Activated CD4-positive, alpha-beta T cell treated with anti-CD3 and anti-CD28 coated beads, Interleukin-2, Interleukin-6, amounts not matched to agents 100 ng/mL and 50 ng/mL, durations not matched to agents 16 hours and 8 hours (primary cell): Measurements from ENCODE around the gene KLHL17.
A peak's percentile ranks its signal among the peaks of the same experiment; 100 is the strongest.

Experiments used
- DNase-seq: peaks from one replicate; pipeline ENCODE4 v3.0.0-alpha.2; 2020

Gene KLHL17

DNA sequence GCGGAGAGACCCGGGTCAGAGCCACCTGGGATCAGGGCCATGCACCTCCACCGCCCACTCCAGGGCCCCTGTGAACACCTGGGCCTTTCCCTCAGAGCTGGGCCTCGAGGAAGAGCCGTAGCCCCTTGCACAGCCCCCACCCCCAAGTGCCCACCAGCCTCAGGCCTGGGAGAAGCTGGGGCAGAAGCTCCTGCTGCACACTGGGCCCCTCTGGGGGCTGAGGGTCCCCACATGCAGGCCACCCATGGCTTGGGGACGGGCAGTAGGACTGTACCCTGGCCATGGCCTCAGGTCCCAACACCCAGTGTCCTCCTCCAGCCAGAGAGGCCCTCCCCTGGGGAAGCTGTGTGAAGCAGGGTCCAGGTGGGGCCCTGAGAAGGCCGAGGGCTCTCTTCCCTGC lies 7.8 kb upstream of the KLHL17 start:
- no peak for DNase-seq

DNA sequence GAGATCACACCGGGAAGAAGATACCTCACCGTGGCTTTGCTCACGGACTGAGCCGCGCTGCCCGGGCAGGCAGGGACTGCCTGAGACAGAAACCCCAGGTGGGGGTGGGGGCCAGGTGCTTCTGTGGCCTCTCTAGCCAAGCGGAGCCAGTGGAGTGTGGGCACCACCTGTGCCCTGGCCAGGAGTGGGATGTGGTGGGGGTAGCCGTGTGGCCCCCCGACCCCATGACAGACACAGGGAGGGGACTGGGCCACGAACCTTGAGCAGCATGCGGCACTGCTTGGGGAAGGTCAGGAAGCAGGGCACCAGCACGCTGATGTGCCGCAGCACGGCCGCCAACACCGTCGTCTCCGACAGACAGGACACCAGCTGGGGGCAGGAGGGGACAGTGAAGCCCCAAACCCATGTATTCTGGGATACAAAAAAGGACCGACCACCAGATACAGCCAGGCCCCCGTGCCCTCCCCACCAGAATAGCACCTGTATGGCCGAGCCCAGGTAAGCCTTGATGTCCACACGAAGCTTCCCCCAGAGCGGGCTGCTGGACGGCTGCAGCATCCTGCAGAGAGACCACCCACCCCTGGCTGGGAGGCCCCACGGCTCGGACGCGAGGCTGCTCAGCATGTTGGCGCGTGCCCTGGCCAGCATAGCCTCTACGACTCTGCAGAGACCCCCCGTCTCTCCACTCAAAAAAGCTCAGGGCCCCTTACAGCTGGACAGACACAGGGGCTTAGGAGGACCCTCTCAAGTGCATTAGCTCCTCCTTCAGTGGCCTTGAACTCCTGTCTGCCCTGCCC lies 6.7 kb upstream of the KLHL17 start:
- DNase-seq, result no peak

DNA sequence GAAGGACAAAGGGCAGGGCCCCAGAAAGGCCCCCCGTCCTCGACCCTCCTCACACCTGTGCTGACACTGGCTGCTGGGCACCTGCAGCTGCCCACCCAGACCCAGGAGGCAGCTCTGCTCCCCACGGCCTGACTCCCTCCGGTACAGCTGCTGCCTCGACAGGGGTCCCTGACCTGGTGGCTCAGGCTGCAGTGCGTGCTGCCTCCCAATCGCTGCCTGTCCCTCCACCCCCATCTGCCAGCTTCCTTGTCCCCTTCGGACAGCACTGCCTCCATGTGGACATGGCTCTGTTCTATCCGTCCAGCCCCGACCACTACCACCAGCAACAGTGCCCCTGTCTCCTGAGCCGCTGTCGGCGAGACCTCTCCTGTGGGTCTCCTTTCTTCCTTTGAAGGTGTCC lies 5.5 kb upstream of the KLHL17 start:
- DNase-seq, result no peak

DNA sequence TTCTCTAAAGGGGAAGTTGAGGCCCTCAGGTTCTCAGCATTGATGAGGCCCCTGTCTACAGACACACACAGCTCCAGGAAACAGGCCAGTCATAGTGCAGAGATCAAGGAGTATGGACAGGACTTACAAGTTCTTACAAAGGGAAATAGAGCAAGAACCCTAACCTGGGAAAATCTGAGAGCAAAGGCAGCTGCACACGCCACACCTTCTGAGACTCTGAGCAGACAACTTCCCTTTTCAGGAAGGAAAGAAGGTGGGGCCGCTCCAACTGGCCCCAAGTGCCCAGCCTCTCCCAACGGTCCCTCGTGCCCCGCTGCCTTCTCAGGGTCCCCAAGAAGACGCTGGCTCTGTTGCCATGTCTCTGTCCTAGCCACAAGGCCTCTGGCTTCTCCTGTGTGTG lies 4.9 kb upstream of the KLHL17 start:
- DNase-seq, result no peak

DNA sequence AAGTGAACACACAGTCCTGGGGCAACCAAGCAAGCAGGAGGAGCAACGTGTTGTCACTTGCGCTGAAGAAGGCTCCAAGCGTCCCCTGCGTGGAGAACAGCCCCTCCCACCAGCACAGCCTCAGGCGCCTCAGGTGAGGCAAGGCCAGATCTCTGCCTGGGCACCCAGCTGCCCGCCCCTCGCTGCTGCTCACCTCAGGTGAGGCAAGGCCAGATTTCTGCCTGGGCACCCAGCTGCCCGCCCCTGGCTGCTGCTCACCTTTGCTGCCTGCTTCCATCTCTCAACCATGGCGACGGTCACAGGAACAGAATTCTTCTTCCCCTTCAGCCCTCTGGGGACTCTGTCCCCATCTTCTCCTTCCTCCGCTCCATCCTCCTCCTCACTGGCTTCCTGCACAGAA lies 3.7 kb upstream of the KLHL17 start:
- no peak for DNase-seq

DNA sequence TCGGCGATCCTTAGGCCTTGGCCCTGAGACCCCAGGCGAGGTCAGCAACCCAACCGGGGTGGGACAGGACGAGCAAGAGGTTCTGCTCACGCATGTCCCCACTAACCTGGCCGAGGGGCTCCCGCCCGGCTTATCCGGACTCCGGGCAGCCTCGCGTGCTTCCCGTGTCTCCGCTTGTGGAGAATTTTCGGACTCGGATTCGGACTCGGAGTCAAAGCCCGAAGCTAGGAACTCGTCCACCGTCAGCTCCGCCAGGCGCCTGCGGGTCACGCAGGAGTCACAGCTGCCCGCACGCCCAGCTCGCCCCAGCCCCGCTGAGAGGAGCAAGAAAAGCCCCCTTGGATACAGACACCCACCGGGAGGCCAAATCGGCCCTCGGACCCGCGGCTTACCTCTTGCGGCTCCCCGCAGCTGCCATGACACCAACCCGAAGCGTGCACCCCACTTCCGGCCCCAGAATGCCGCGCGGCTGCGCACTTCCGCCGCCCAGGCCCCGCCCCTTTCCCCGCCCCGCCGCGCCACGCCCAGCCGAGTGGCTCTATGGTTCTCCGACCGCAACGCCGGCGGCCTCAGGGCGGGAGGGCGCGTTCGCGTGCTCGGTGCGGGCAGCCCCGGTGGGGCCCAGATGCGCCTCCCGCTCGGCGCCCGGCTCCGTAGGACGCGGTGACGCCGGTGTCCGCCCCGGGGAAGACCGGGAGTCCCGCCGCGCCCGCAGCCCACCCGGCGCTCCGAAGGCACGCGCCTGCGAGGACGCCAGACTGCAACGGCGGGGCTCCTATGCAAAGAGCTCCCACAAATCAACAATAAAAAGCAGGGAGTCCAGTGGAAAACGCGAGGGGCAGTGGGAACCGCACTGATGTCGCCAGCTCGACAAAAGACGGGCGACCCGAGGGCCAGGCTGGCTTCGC lies 1.3 kb upstream of the KLHL17 start, which contains the start of gene NOC2L:
Gene NOC2L (minus strand): TSS at position 434 of the 908 bp plus-strand sequence. CDS start 16 bp downstream, at position 418.
- DNase-seq, result peak; percentile 98

DNA sequence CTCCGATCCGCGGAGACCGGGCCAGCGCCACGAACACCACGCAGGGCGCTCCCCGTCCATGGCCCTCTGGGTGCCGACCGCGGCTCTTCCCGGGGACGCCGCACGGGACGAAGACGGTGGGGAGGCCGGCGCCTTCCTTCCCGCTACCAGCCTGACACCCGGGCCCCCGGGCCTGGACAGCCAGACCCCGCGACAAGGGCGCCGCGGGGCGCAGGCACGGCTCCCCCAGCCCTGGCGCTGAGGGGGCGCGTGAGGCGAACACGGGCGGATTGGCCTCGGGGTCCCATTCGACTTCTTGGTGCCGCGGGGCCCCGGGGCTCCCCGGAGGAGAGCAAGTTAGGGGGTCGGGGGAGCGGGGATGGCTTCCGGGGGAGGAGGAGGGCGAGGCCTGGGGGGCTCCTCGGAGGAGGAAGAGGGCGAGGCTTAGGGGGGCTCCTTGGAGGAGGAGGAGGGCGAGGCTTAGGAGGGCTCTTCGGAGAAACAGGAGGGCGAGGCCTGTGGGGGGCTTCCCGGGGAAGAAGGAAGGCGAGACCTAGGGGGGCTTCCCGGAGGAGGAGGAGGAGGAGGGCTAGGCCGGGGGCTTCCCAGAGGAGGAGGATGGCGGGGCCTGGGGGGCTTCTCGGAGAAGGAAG lies 537 bp upstream of the KLHL17 start:
- no peak for DNase-seq

DNA sequence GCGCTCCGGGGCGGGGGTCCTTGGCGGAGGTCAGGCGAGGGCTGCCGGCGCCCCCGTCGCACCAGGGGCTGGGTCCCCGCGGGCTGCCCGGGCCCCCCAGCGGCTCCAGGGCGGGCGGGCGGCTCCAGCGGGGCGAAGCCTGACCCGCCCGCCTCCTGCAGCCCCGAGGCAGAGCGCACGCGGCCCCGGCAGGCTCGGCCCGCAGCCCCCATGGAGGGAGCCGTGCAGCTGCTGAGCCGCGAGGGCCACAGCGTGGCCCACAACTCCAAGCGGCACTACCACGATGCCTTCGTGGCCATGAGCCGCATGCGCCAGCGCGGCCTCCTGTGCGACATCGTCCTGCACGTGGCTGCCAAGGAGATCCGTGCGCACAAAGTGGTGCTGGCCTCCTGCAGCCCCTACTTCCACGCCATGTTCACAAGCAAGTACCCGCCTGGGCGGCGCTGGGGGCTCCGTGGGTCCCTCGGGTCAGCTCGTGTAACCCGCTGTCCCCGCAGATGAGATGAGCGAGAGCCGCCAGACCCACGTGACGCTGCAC lies 817 bp downstream of the KLHL17 start:
- no peak for DNase-seq

DNA sequence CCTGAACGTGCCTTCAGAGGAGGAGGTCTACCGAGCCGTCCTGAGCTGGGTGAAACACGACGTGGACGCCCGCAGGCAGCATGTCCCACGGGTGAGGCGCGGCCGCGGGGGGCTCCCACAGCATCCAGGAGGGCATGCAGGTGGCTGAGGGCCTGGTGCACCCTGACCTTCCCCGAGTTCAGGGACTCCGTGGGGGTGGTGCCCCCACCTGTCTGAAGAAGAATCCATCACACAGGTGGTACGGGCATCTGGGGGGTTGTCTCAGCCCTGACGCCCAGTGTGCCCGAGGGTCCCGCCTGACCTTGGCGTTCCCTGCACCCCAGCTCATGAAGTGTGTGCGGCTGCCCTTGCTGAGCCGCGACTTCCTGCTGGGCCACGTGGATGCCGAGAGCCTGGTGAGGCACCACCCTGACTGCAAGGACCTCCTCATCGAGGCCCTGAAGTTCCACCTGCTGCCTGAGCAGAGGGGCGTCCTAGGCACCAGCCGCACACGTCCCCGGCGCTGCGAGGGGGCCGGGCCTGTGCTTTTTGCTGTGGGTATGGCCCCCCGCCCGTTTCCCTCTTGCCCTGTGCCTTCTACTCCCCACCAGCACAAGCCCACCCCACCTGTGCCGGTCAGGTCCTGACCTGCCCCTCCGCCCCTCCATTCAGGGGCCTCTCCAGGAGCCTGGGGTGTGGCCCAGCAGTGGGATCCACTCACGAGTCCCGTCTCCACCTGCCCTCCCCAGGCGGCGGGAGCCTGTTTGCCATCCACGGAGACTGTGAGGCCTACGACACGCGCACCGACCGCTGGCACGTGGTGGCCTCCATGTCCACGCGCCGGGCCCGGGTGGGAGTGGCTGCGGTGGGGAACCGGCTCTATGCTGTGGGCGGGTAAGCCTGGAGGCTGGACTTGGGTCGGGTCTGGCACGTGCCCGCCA lies 2.3 kb downstream of the KLHL17 start:
- no peak for DNase-seq

DNA sequence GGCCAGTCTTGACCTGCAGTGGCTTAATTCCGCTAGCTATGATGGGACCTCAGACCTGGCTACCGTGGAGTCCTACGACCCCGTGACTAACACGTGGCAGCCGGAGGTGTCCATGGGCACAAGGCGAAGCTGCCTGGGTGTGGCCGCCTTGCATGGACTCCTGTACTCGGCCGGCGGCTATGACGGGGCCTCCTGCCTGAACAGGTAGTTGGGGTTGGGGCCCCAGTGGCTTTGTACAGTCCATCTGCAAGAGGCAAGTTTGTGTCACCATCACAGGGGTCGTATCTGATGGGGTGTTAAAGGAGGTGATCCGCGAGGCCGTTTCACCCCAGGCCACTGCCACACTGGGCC lies 2.9 kb downstream of the KLHL17 start:
- DNase-seq, result no peak

DNA sequence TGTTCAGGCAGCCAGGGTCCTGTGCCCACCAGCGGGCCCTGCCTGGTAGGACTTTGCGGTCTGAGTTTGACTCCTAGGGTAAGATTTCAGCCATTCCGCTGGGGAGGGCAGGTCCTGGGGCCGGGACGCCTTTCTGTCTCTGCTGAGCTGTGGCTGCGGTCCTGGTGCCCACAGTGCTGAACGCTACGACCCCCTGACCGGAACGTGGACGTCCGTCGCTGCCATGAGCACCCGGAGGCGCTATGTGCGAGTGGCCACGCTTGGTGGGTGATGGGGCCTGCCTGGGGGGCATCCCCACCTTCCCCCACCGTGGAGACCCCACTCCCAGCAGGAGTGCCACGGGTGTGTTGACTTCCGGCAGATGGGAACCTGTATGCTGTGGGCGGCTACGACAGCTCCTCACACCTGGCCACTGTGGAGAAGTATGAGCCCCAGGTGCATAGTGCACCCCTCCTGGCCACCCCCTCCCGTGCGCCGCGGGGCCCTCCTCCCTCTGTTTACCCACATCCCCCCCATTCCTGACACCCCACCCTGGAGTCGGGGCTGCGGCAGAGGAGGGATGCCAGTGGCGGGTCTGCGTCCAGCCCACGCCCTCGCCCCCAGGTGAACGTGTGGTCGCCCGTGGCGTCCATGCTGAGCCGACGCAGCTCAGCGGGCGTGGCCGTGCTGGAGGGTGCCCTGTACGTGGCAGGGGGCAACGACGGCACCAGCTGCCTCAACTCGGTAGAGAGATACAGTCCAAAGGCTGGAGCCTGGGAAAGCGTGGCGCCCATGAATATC lies 3.6 kb downstream of the KLHL17 start:
- DNase-seq, result no peak

DNA sequence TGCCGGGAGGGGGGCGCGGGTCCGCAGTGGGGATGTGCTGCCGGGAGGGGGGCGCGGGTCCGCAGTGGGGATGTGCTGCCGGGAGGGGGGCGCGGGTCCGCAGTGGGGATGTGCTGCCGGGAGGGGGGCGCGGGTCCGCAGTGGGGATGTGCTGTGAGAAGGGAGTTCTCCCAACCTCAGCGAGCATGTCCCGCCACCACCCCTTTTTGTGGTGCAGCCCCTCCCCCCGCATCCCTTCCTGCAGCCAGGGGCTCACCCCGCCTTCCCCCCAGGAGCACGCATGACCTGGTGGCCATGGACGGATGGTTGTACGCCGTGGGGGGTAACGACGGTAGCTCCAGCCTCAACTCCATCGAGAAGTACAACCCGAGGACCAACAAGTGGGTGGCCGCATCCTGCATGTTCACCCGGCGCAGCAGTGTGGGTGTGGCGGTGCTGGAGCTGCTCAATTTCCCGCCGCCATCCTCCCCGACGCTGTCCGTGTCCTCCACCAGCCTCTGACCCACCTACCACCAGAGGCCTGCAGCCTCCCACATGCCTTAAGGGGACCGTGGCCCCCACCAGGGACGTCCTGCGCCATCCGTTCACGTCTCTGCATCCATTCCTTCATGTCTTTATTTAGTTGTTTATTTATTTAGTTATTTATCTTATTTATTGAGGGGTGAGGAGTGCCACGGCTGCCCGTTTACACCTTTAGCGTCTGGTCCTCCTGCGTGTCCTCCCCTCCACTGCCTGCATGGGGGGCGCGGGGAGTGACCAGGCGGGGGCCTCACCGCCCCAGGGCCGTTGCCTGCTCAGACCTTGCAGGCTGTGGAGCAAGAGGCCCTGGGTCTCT lies 4.5 kb downstream of the KLHL17 start:
- no peak for DNase-seq

DNA sequence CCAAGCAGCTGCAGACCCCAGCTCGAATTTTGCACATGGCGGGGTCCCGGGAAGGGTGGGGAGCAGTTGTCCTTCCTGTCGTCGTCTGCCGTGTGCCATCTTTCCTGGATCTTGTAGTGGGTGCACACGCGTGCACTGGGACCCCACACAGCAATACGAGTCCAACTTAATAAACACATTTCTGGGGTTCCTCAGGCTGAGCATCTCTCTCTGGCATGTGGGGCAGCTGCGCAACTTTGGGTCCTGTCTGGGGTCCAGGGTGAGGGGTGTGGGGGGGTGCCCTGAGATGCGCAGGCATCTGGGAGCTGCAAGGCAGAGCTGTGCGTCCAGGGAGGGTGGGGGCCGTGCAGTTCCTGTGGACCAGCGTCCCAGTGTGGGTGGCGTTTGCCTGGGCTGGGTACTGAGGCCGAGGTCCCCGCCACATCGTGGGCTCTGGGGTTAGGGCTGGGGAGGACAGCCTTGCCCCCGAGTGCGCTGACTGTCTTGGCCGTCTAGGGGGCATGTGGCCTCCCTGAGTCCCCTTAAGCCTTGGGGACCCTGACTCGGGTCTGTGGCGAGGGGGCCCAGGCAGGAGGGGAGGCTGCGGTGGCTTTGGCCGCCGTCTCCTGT lies 5.2 kb downstream of the KLHL17 start:
- no peak for DNase-seq

DNA sequence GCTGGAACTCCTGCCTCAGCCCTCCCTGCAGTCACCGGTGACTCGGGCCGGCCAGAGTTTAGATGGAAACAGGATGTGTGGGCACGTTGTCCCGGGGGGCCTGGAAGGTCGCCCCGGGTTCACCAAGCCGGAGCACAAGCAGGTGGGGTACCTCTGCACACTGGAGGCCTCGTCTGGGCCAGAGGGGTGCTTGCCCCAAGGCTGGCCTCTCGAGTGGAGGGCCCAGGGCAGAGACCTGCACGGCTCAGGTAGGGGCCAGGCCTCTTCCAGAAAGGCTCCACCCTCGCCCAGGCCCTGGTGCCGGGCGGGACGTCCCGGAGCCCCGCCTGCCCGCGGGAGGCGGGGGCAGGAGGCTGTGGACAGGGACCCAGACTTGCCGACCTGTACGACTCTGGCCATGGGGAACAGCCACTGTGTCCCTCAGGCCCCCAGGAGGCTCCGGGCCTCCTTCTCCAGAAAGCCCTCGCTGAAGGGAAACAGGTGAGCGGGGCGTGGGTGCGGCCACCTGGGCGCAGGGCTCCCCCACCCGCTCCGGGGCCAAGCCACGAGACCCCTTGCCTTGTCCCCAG lies 5.8 kb downstream of the KLHL17 start, which contains the start of gene PLEKHN1:
Gene PLEKHN1 (plus strand): TSS at position 348 of the 569 bp plus-strand sequence. CDS start 50 bp downstream, at position 398.
- peak; percentile 45 for DNase-seq

DNA sequence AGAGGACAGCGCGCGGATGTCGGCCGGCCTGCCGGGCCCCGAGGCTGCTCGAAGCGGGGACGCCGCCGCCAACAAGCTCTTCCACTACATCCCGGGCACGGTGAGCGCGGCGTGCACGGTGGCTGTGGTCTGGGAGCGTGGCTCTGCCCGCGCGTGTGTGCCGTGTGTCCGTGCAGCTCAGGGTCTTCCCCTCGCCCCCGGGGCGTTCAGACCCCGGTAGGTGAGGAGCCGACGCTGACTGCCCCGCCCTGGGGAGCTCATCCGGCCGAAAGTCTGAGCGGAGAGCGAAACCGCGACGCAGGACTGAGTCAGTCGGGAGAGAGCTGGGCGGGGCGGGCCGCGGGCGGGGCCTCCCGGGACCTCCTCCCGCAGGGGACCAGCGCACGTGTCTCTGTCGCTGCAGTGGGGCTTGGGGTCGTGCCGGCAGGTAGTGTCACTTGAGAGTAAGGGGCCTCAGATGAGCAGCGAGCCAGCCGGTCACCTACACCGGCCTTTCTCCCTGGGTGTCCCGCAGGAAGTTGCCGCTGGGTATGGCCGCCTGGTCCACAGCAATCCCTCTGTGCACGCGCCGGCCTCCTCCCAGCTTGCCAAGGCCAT lies 6.4 kb downstream of the KLHL17 start:
- peak; percentile 88 for DNase-seq

DNA sequence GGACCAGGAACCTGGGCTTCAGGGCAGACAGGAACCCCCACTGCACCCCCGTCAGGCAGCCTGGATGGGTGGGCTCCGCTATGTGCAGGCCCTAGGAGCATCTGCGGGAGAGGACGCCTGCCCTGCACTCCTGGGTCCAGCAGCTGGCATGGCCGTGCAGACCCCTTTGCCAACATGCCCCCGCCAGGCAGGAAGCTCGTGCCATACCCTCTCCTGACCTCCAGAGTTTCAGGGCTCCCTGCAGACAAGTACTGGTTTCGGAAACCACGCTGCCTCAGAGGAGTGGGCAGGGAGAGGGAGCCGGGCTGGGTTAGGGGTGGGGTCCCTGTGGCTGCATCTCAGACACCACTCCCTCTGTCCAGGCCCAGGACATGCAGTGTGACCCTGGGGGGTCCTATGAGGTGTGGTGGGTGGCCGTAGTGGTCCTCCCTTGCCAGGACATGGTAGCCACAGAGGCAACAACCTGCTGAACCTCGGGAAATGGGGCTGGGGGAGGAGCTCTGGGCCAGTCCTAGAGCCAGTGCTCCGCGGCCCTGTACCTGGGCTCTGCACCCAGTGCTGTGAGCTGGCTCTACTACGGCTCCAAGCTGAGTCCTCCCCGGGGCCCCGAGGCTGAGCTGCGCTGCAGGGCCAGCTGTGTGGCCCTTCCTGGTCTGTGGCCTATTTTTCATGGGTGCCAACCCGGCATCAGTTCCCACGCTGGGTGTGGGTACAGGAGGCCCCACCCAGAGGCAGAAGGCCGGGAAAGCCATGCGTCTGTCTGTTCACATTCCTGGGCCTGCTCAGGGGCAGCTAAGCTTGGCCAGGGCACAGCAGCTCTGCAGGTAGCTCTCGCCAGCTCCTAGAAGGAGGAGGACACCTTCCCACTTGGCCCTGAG lies 7.3 kb downstream of the KLHL17 start:
- DNase-seq, result no peak

DNA sequence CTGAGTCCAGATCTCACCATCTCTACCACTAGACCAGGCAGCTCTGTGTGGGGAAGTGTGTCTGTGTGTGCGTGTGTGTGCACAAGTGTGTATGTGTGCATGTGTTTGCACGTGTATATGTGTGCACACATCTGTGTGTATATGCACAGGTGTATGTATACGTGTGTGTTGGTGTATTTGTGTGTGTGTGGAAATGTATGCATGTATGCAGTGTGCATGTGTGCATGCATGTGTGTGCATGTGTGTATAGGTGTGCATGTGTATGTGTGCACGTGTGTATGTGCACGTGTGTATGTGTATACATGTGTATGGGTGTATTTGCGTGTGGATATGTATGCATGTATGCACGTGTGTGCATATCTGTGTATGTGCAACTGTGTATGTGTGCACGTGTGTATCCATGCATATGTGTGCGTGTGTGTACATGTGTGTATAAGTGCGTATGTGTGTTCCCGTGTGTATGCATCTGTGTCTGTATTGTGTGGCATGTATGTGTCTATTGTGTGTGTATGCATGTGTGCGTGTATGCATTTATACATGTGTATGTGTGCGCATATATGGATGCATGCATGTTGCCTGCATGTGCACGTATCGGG lies 9.0 kb downstream of the KLHL17 start:
- DNase-seq, result no peak
